GM23338 (cell line): ENCODE measurements around the gene SPRY1. TPM values are rescaled to one million over a fixed set of nuclear protein-coding genes. Genes with fewer than 3 reads are reported as not detected.

Source experiments
- ATAC-seq: fragments of 200-7000 bp; cut with Tn5 transposase; 3 replicates; pipeline ENCODE4 v1.9.1; 2020
- DNase-seq: peaks from one replicate; pipeline ENCODE4 v3.0.0-alpha.2; 2015; ENCODE audit warnings: low spot score
- H2AFZ ChIP-seq: fragments of 200-600 bp; sonication (generic); 2 replicates; pipeline ENCODE4 v1.8.0; 2016; ENCODE audit warnings: antibody characterized with exemption, mild to moderate bottlenecking, moderate library complexity
- H3F3A ChIP-seq: fragments of 200-600 bp; sonication (generic); replicated peaks from 2 replicates; pipeline ENCODE4 v1.8.0; 2017; ENCODE audit warnings: antibody characterized with exemption, mixed run types, low read depth
- H3K27ac ChIP-seq: fragments of 200-600 bp; sonication (generic); 2 replicates; pipeline ENCODE4 v1.6.1; 2016; ENCODE audit warnings: low read depth
- H3K27me3 ChIP-seq: fragments of 200-600 bp; sonication (generic); 2 replicates; pipeline ENCODE4 v1.8.0; 2016; ENCODE audit warnings: mild to moderate bottlenecking, mixed run types, moderate library complexity; ENCODE audit not compliant: insufficient read depth
- H3K36me3 ChIP-seq: fragments of 200-600 bp; sonication (generic); 2 replicates; pipeline ENCODE4 v1.8.0; 2016; ENCODE audit warnings: mild to moderate bottlenecking; ENCODE audit not compliant: insufficient read depth
- H3K4me1 ChIP-seq: fragments of 200-600 bp; sonication (generic); 2 replicates; pipeline ENCODE4 v1.8.0; 2016; ENCODE audit warnings: mild to moderate bottlenecking, moderate library complexity; ENCODE audit not compliant: insufficient read depth
- H3K4me2 ChIP-seq: fragments of 200-600 bp; sonication (generic); 2 replicates; pipeline ENCODE4 v1.7.1; 2017; ENCODE audit warnings: mixed run types
- H3K4me3 ChIP-seq: fragments of 200-600 bp; sonication (generic); 2 replicates; pipeline ENCODE4 v1.6.1; 2016; ENCODE audit warnings: mixed run types
- H3K79me2 ChIP-seq: fragments of 200-600 bp; sonication (generic); replicated peaks from 2 replicates; pipeline ENCODE4 v1.8.0; 2017; ENCODE audit warnings: mild to moderate bottlenecking; ENCODE audit not compliant: insufficient read depth
- H3K9me2 ChIP-seq: fragments of 200-600 bp; sonication (generic); 2 replicates; pipeline ENCODE4 v1.8.0; 2017; ENCODE audit not compliant: insufficient read depth
- H4K20me1 ChIP-seq: fragments of 200-600 bp; sonication (generic); replicated peaks from 2 replicates; pipeline ENCODE4 v1.8.0; 2017; ENCODE audit warnings: mild to moderate bottlenecking; ENCODE audit not compliant: insufficient read depth
- H3K27ac Mint-ChIP-seq: 2 replicates; pipeline ENCODE4 v1.8.0; 2020; ENCODE audit warnings: inconsistent platforms, mild to moderate bottlenecking, moderate library complexity, mixed read lengths
- H3K27me3 Mint-ChIP-seq: 3 replicates; pipeline ENCODE4 v1.8.0; 2022; ENCODE audit warnings: low read depth, mild to moderate bottlenecking, moderate library complexity, mixed read lengths, inconsistent platforms; ENCODE audit not compliant: insufficient read depth, poor library complexity
- H3K36me3 Mint-ChIP-seq: 3 replicates; pipeline ENCODE4 v1.8.0; 2021; ENCODE audit warnings: low read depth, mild to moderate bottlenecking, inconsistent platforms, moderate library complexity, mixed read lengths
- H3K4me1 Mint-ChIP-seq: 3 replicates; pipeline ENCODE4 v1.8.0; 2020; ENCODE audit warnings: mild to moderate bottlenecking, inconsistent platforms, mixed read lengths
- H3K4me3 Mint-ChIP-seq: 3 replicates; pipeline ENCODE4 v1.8.0; 2021; ENCODE audit warnings: moderate library complexity, mild to moderate bottlenecking, inconsistent platforms, mixed read lengths
- H3K9me3 Mint-ChIP-seq: 3 replicates; pipeline ENCODE4 v1.8.0; 2020; ENCODE audit warnings: moderate library complexity, mild to moderate bottlenecking, inconsistent platforms, mixed read lengths
- CREB1 ChIP-seq: fragments of 250-450 bp; sonication (Bioruptor Pico); IDR thresholded peaks from 2 replicates; pipeline ENCODE4 v1.5.0; 2020; ENCODE audit warnings: low read depth, mild to moderate bottlenecking, moderate library complexity
- ETS1 ChIP-seq: IDR thresholded peaks from 2 replicates; pipeline ENCODE4 v1.6.1; 2016; ENCODE audit warnings: antibody characterized with exemption
- EZH2 ChIP-seq: fragments of 200-600 bp; sonication (generic); IDR thresholded peaks from one replicate; pipeline ENCODE4 v1.8.0; 2017; ENCODE audit warnings: antibody characterized with exemption, mild to moderate bottlenecking, low read depth; ENCODE audit not compliant: unreplicated experiment
- EZH2phosphoT487 ChIP-seq: fragments of 200-600 bp; sonication (generic); IDR thresholded peaks from one replicate; pipeline ENCODE4 v1.8.1; 2018; ENCODE audit warnings: antibody characterized with exemption; ENCODE audit not compliant: unreplicated experiment
- JUNB ChIP-seq: IDR thresholded peaks from one replicate; pipeline ENCODE4 v1.6.1; 2016; ENCODE audit warnings: antibody characterized with exemption; ENCODE audit not compliant: unreplicated experiment
- NANOG ChIP-seq: IDR thresholded peaks from 2 replicates; pipeline ENCODE4 v1.6.1; 2016; ENCODE audit warnings: antibody characterized with exemption, borderline replicate concordance
- POLR2AphosphoS5 ChIP-seq: IDR thresholded peaks from 2 replicates; pipeline ENCODE4 v1.6.1; 2016; ENCODE audit warnings: antibody characterized with exemption, low read depth
- STAT1 ChIP-seq: IDR thresholded peaks from one replicate; pipeline ENCODE4 v1.6.1; 2016; ENCODE audit warnings: antibody characterized with exemption; ENCODE audit not compliant: unreplicated experiment
- ZNF114 ChIP-seq: fragments of 250-450 bp; sonication (Bioruptor Pico); IDR thresholded peaks from 2 replicates; pipeline ENCODE4 v1.5.0; 2020; ENCODE audit warnings: mild to moderate bottlenecking, moderate library complexity
- ZNF331 ChIP-seq: fragments of 250-450 bp; sonication (Bioruptor Pico); IDR thresholded peaks from 2 replicates; pipeline ENCODE4 v1.5.0; 2020; ENCODE audit warnings: low read depth, mild to moderate bottlenecking, moderate library complexity
- ZNF462 ChIP-seq: fragments of 250-450 bp; sonication (Bioruptor Pico); IDR thresholded peaks from 2 replicates; pipeline ENCODE4 v1.5.0; 2020; ENCODE audit warnings: mild to moderate bottlenecking, moderate library complexity
- polyA plus RNA-seq: library from polyadenylated mRNA; unstranded; fragments of >200 nt; fragmentation: Nextera tagmentation; extraction: Ambion mirVana; gene quantifications from 2 replicates; pipeline ENCODE4 v1.2.1, GENCODE V29; 2016
- total RNA-seq: library from RNA; depleted of rRNA; stranded (reverse); fragments of >200 nt; shearing (Covaris generic); gene quantifications from 2 replicates; pipeline ENCODE4 v1.2.3, GENCODE V29; 2014
- TF ChIP-seq, protein P1 (sequence below), 2 experiments: fragments of 200-600 bp in 1 of 2; sonication (generic) in 1 of 2; conservative IDR thresholded peaks; 2 replicates each; pipeline versions ENCODE4 v1.5.1 to v1.6.1; 2016 to 2017; ENCODE audit warnings: antibody characterized with exemption in 2 of 2, low read depth in 2 of 2, mild to moderate bottlenecking in 2 of 2, moderate library complexity in 1 of 2
- TF ChIP-seq, protein P2 (sequence below): IDR thresholded peaks from one replicate; pipeline ENCODE4 v1.6.1; 2018; ENCODE audit warnings: antibody characterized with exemption; ENCODE audit not compliant: unreplicated experiment

SPRY1 gene
- total and polyA plus RNA-seq, 2 experiments from 2014 or later: 62.8 to 103 TPM

DNA sequence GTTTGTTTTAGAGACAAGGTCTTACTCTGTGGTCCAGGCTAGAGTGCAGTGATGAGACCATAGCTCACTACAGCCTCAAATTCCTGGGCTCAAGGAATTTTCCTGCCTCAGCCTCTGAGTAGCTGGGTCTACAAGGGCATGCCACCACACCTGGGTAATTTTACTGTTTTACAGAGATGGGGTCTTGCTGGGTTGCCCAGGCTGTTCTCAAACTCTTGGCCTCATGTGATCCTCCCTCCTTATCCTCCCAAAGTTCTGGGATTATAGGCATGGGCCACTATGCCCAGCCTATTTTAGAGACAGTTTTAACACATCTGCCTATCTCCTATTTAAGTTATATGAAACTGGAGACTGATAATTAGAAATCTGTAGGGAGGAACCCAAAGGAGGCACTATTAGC lies 53.8 kb downstream of the SPRY1 start:
- no peaks in the 10 kb centered on the region for H3F3A ChIP-seq
- H3K27me3 Mint-ChIP-seq: peaks cover 4% of the 10 kb centered on the region
- H3K4me1 Mint-ChIP-seq: peaks cover 13% of the 10 kb centered on the region
- H3K4me1 ChIP-seq: peaks cover 4% of the 10 kb centered on the region
- no peaks in the 10 kb centered on the region for H3K79me2 ChIP-seq
- no peaks in the 10 kb centered on the region for H3K27me3 ChIP-seq
- H3K4me3 Mint-ChIP-seq: no peak overlapping the region
- H3K27ac Mint-ChIP-seq: no peak overlapping the region
- no peak for ATAC-seq
- no peaks in the 10 kb centered on the region for H3K36me3 ChIP-seq
- TF ChIP-seq ZNF331 (CRISPR knock-in tag) (no peak), POLR2AphosphoS5 (no peak), STAT1 (no peak), JUNB (no peak), ZNF462 (CRISPR knock-in tag) (no peak), EZH2phosphoT487 (no peak), EZH2 (no peak), CREB1 (CRISPR knock-in tag) (no peak), ZNF114 (CRISPR knock-in tag) (no peak), ETS1 (no peak), NANOG (no peak)
- TF ChIP-seq, protein P1, sequence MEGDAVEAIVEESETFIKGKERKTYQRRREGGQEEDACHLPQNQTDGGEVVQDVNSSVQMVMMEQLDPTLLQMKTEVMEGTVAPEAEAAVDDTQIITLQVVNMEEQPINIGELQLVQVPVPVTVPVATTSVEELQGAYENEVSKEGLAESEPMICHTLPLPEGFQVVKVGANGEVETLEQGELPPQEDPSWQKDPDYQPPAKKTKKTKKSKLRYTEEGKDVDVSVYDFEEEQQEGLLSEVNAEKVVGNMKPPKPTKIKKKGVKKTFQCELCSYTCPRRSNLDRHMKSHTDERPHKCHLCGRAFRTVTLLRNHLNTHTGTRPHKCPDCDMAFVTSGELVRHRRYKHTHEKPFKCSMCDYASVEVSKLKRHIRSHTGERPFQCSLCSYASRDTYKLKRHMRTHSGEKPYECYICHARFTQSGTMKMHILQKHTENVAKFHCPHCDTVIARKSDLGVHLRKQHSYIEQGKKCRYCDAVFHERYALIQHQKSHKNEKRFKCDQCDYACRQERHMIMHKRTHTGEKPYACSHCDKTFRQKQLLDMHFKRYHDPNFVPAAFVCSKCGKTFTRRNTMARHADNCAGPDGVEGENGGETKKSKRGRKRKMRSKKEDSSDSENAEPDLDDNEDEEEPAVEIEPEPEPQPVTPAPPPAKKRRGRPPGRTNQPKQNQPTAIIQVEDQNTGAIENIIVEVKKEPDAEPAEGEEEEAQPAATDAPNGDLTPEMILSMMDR (conservative IDR thresholded peaks at IDR 0.05; ENCODE audit: low read depth in 2 of 2): no peak
- TF ChIP-seq, protein P2, sequence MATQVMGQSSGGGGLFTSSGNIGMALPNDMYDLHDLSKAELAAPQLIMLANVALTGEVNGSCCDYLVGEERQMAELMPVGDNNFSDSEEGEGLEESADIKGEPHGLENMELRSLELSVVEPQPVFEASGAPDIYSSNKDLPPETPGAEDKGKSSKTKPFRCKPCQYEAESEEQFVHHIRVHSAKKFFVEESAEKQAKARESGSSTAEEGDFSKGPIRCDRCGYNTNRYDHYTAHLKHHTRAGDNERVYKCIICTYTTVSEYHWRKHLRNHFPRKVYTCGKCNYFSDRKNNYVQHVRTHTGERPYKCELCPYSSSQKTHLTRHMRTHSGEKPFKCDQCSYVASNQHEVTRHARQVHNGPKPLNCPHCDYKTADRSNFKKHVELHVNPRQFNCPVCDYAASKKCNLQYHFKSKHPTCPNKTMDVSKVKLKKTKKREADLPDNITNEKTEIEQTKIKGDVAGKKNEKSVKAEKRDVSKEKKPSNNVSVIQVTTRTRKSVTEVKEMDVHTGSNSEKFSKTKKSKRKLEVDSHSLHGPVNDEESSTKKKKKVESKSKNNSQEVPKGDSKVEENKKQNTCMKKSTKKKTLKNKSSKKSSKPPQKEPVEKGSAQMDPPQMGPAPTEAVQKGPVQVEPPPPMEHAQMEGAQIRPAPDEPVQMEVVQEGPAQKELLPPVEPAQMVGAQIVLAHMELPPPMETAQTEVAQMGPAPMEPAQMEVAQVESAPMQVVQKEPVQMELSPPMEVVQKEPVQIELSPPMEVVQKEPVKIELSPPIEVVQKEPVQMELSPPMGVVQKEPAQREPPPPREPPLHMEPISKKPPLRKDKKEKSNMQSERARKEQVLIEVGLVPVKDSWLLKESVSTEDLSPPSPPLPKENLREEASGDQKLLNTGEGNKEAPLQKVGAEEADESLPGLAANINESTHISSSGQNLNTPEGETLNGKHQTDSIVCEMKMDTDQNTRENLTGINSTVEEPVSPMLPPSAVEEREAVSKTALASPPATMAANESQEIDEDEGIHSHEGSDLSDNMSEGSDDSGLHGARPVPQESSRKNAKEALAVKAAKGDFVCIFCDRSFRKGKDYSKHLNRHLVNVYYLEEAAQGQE: no peak
- no peak overlapping the region for H3K27ac ChIP-seq
- H3K4me2 ChIP-seq: no peak overlapping the region
- no peaks in the 10 kb centered on the region for H3K9me3 Mint-ChIP-seq
- no peaks in the 10 kb centered on the region for H3K36me3 Mint-ChIP-seq
- no peak for DNase-seq
- no peak overlapping the region for H3K4me3 ChIP-seq
- H4K20me1 ChIP-seq: no peaks in the 10 kb centered on the region
- no peaks in the 10 kb centered on the region for H3K9me2 ChIP-seq
- peak overlapping the region; percentile 81; the same call in 1 of the 2 replicates for H2AFZ ChIP-seq
